GM10266 (cell line): ENCODE data around the gene GLP2R.

Experiments
- DNase-seq: peaks from one replicate; pipeline ENCODE4 v3.0.0; 2012; ENCODE audit errors: extremely low spot score
- TF ChIP-seq, protein P1 (sequence below): IDR thresholded peaks from 2 replicates; pipeline ENCODE4 v1.5.1; 2012; ENCODE audit warnings: mild to moderate bottlenecking, low read depth; ENCODE audit not compliant: control insufficient read depth, insufficient read depth; ENCODE audit errors: missing control alignments

The GLP2R gene

DNA sequence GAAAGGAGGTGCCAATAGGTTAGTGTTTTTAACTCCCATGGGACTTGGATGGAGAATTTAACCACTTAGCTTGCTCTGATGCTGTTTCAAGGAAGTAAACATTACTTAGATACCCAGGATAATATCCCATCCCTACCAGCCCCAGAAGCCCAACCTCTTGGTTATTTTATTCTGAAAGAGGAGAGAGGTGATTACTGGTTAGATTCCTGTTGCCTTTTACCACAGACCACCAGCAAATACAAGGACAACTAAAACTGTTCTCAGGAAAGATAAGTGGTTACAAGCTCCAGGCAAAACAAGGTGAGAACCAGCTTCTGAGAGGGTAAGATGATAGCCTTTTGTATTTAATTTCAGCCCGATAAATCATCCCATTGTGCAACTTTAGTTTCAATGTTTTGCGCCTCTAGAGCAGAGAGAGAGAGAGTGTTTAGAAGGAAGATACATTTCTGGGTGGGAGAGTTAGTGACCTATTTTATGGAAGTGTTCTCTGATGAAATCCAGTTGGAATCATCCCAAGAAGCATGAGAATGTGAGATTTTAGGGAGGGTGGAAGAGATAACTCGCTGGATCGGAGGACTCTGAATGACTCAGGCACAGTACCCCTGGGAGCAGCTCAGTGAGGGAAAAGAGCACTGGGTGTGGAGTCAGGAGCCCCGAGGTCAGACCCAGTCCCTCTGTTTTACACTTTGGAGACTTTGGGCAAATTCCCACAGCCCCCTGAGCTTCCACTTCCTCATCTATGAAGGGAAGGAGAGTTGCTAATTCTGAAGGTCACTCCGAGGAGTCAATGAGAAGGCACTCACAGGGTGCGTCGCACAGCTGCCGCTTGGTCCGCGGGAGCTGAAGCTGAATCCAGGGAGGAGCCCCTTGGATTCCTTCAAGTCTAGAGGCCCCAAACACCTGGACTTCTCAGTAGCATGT, 12.1 kb downstream of the GLP2R start:
- no peak for DNase-seq
- TF ChIP-seq, protein P1, sequence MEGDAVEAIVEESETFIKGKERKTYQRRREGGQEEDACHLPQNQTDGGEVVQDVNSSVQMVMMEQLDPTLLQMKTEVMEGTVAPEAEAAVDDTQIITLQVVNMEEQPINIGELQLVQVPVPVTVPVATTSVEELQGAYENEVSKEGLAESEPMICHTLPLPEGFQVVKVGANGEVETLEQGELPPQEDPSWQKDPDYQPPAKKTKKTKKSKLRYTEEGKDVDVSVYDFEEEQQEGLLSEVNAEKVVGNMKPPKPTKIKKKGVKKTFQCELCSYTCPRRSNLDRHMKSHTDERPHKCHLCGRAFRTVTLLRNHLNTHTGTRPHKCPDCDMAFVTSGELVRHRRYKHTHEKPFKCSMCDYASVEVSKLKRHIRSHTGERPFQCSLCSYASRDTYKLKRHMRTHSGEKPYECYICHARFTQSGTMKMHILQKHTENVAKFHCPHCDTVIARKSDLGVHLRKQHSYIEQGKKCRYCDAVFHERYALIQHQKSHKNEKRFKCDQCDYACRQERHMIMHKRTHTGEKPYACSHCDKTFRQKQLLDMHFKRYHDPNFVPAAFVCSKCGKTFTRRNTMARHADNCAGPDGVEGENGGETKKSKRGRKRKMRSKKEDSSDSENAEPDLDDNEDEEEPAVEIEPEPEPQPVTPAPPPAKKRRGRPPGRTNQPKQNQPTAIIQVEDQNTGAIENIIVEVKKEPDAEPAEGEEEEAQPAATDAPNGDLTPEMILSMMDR = no peak

DNA sequence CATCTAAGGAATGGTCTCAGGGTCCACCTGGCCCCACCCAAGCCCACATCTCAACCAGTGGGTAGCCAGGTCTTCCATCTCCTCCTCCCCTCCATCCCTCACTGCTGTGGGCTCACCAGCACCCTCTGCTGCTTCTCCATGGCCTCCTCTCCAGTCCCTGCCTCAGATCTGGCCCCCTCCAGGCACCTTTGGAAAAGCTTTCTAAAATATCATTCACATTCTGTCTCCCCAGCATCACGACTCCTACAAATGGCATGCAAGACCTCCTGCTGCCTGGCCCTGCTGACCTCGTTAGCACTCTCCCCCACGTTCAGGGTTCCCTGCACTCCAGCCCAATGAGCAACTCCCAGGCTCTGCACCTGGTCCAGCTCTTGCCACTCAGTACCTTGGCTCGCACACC, 13.7 kb downstream of the GLP2R start:
- DNase-seq = no peak

DNA sequence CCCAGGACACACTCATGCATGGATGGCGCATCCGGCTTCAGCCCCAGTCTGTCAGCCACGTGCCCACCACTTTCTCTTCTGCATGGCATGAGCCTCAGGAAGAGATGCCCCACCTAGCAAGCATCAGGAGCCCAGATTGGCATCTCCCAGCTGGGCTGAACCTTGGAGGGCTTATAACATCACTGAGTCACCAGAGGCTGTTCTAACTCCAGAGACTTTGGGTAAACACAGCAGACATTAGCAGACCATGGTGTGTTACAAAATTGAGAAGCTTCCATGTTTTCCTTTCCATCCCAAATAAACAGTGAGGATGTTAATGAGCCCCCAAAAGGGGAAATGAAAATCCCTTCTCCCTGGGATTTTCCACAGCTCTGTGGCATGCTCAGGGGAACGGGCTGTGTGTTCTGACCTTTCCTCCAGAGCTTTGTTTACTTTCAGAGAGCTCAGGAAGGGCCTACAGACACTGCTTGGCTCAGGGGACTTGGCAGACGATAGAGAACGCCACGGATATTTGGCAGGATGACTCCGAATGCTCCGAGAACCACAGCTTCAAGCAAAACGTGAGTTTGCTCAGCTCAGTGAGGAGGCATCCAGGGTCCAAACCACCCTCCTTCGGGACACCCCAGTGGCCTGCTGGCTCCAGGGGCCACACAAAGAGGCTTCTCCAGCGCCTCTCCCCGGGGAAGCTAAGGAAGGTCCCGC, 16.5 kb downstream of the GLP2R start:
- DNase-seq = no peak
- TF ChIP-seq, protein P1 = no peak

More for the DNA sequence above, 13.7 kb downstream of the GLP2R start:
- TF ChIP-seq, protein P1 = no peak

DNA sequence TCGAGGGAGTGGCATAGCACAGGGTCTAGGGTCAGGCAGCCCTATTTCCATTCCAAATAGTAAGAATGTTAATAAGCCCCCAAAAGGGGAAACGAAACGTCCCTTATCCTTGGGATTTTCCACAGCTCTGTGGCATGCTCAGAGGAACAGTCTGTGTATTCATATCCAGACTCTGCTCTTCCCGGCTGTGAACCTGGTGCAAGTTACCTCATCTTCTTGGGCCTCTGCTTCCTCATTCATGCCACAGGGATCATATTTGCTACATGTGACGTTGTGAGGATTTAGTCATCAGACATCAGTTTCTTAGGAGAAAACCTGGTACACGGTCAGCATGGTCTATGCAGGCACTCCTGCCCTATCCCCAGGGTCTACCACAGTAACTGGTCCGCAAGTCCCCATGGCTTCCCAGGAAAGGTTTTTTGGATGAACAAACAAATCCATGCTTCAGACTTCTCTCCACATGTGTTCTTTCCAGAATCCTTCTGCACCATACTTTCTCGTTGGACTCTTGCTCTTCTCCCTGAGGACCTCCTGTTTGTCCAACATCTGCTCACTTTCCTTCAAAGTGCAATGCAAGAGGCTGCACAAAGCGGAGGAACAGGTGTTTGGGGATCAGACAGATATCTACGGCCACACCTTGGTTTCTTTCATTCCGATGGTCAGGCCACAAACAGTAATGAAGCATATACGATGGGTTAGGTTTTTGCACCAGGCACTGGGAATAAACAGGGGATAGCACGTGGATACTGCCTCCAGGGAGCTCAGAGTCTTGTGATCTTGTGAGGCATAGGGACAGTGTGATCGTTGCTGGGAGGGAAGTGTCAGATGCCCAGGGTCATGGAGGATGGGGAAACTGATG, 17.7 kb downstream of the GLP2R start:
- no peak for DNase-seq
- TF ChIP-seq, protein P1 = no peak

DNA sequence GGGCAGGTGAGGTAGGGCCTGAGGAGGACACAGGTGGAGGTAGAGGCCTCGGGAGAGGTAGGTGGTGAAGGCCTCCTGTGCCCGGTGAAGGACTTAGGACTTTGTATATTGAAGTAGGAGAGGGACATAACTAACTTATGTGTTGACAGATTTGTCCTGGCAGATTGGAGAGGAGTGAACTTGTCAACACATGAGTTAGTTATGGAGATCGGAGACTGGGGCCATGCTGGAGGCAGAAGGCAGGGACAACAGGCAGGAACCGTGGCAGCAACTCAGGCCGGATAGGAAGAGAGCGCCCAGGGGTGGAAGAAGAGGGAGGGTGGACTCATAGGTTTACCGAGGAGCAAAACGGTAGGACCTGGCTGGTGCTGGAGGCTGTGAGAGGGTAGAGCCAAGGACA, 18.4 kb downstream of the GLP2R start:
- DNase-seq = no peak
- TF ChIP-seq, protein P1 = no peak

DNA sequence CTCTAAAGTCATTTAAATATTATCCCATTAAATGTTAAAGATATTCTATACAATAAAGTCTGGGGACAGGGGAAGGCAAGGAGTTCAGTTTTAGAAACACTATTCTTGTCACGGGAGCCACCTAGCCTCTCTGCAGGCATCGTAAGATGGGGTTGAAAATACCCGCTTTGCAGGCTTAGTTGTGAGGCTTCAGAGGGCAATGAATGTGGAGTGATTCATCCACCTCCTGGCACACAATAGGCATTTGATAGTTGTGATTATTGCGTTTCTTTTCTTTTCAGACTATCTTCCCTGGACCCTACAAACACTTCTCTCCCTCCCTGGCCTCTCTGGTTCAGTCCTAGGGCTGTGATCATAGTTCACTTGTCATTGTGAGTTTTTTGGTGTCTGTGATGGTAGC, 19.6 kb downstream of the GLP2R start:
- no peak for DNase-seq
- TF ChIP-seq, protein P1 = no peak
